Spleen (tissue), 11 donors: ENCODE measurements around the gene ECD. TPM values are rescaled to one million over a fixed set of nuclear protein-coding genes. Genes with fewer than 3 reads are reported as not detected.
A peak's percentile ranks its signal among the peaks of the same experiment; 100 is the strongest.

Experiments
- DNase-seq: peaks from one replicate; pipeline ENCODE4 v3.0.0-alpha.2; 2020
- H3K27ac ChIP-seq, 8 donors: fragments of 200-600 bp; sonication (generic) in 7 of 8; 1 replicate in 4 of 8; 2 replicates in 4 of 8; pipeline versions ENCODE4 v1.5.0 to v1.8.0; 2016 to 2021; ENCODE audit warnings: inconsistent platforms in 4 of 8, mild to moderate bottlenecking in 4 of 8, moderate library complexity in 1 of 8
- H3K27me3 ChIP-seq, 7 donors: fragments of 200-600 bp; sonication (generic) in 6 of 7; replicated peaks in 1 of 7; 1 replicate in 4 of 7; 2 replicates in 3 of 7; pipeline versions ENCODE4 v1.5.0 to v1.8.0; 2016 to 2021; ENCODE audit warnings: inconsistent platforms in 3 of 7, mild to moderate bottlenecking in 1 of 7
- H3K36me3 ChIP-seq, 6 donors: fragments of 200-600 bp; sonication (generic) in 5 of 6; 1 replicate in 4 of 6; 2 replicates in 2 of 6; pipeline versions ENCODE4 v1.5.0 to v1.8.0; 2016 to 2021; ENCODE audit warnings: inconsistent platforms in 2 of 6
- H3K4me1 ChIP-seq, 6 donors: fragments of 200-600 bp; sonication (generic) in 5 of 6; 1 replicate in 3 of 6; 2 replicates in 3 of 6; pipeline versions ENCODE4 v1.5.0 to v1.8.0; 2016 to 2021; ENCODE audit warnings: inconsistent platforms in 3 of 6
- H3K4me3 ChIP-seq, 8 donors: fragments of 200-600 bp; sonication (generic) in 7 of 8; 1 replicate in 4 of 8; 2 replicates in 4 of 8; pipeline versions ENCODE4 v1.5.0 to v1.8.0; 2016 to 2021; ENCODE audit warnings: inconsistent platforms in 4 of 8, mild to moderate bottlenecking in 4 of 8, moderate library complexity in 2 of 8
- H3K9me3 ChIP-seq, 8 donors: fragments of 200-600 bp; sonication (generic) in 7 of 8; 1 replicate in 4 of 8; 2 replicates in 4 of 8; pipeline versions ENCODE4 v1.5.0 to v1.8.0; 2016 to 2021; ENCODE audit warnings: inconsistent platforms in 4 of 8
- POLR2A ChIP-seq, 3 donors: fragments of 450-650 bp; IDR thresholded peaks; one replicate each; pipeline ENCODE4 v1.5.1; 2017; ENCODE audit warnings: antibody characterized with exemption in 3 of 3, mild to moderate bottlenecking in 1 of 3
- POLR2AphosphoS5 ChIP-seq, 3 donors: sonication (generic); formaldehyde crosslinking; IDR thresholded peaks; one replicate each; pipeline ENCODE4 v1.5.1; 2017; ENCODE audit warnings: antibody characterized with exemption in 3 of 3
- WGBS, 5 donors: extraction: QIAGEN DNeasy Blood & Tissue Kit in 3 of 5; methylation state at CpG; one replicate each; pipeline versions ENCODE4 v1.1.5 to v1.1.7; 2013 to 2018; 5-methylcytosine and 5-hydroxymethylcytosine counted together
- intact Hi-C: fragments of 100-400 bp; cut with DNase I; formaldehyde crosslinking; loops from one replicate; pipeline ENCODE4 v1.15.0; 2023; ENCODE audit warnings: low total_unique reads
- polyA plus RNA-seq, 3 donors: library from polyadenylated mRNA; stranded (reverse); fragments of 200-250 nt; gene quantifications; one replicate each; pipeline ENCODE4 v1.2.1, GENCODE V29; 2013
- total RNA-seq, 7 donors: library from RNA; depleted of rRNA in 3 of 7; stranded (reverse); fragments of >200 nt in 3 of 7; fragmentation: NEBNext Ultra II Directional in 4 of 7; extraction: Animal tissue kit (Norgen Biotek cat#: 25700) in 4 of 7; gene quantifications; one replicate each; pipeline versions ENCODE4 v1.1.0 to v1.2.1, GENCODE V29; 2016 to 2021
- TF ChIP-seq, protein P1 (sequence below), 11 experiments: fragments of 200-600 bp in 7 of 11; fragments of 450-650 bp in 4 of 11; sonication (generic) in 4 of 11; IDR thresholded peaks in 8 of 11; conservative IDR thresholded peaks in 3 of 11; 1 replicate in 7 of 11; 2 replicates in 4 of 11; pipeline versions ENCODE4 v1.4.0 to v1.8.0; 2016 to 2021; ENCODE audit warnings: antibody characterized with exemption in 11 of 11, inconsistent platforms in 4 of 11, mild to moderate bottlenecking in 1 of 11
- donor health status: healthy with polysubstance abuse.
- donor health status: DM: no; HTN: no; CAD: no; lungs with moderate emphysema.
- donor health status: DM: no; HTN: no; CAD: no.
- donor health status: Bipolar disorder and iron deficiency.
- donor health status: healthy.
- donor health status: DM: no; HTN: no; CAD: no.
- donor health status: DM: yes; HTN: yes; CAD: no.

The ECD gene
- total and polyA plus RNA-seq, 10 donors, result 7.3 to 37.8 (median 28.1) TPM

DNA sequence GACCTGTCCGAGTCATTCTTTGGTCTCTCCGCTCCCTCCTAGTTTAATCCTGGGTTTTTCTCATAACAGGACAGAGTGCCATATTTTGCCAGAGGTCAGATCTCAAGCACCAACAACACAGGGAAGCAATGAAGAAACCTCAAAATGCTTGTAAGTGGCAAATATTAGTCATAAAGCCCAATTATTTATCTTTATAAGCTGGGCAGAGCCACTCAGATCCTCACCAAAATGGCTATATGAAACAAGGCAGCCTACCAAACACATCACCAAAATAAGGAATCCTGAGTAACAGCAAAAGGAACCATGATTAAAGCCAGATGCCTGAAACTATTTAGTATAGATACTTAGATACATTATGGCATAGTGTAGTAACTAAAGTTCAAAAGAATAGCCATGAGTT, 4.7 kb downstream of the ECD start:
- TF ChIP-seq POLR2A (IDR thresholded peaks at IDR 0.05) (no peak), POLR2AphosphoS5 (IDR thresholded peaks at IDR 0.05) (no peak)
- TF ChIP-seq, protein P1, sequence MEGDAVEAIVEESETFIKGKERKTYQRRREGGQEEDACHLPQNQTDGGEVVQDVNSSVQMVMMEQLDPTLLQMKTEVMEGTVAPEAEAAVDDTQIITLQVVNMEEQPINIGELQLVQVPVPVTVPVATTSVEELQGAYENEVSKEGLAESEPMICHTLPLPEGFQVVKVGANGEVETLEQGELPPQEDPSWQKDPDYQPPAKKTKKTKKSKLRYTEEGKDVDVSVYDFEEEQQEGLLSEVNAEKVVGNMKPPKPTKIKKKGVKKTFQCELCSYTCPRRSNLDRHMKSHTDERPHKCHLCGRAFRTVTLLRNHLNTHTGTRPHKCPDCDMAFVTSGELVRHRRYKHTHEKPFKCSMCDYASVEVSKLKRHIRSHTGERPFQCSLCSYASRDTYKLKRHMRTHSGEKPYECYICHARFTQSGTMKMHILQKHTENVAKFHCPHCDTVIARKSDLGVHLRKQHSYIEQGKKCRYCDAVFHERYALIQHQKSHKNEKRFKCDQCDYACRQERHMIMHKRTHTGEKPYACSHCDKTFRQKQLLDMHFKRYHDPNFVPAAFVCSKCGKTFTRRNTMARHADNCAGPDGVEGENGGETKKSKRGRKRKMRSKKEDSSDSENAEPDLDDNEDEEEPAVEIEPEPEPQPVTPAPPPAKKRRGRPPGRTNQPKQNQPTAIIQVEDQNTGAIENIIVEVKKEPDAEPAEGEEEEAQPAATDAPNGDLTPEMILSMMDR (IDR thresholded peaks at IDR 0.05 in 8 of 11, conservative IDR thresholded peaks at IDR 0.05 in 3 of 11), result no peak
- Histone ChIP-seq H3K27me3 (no peaks in the 10 kb centered on the region), H3K4me1 (peaks cover 37 to 83% (median 68%) of the 10 kb centered on the region in 6 donors), H3K4me3 (no peak overlapping the region), H3K36me3 (peaks cover 0 to 73% (median 19%) of the 10 kb centered on the region in 6 donors), H3K9me3 (no peaks in the 10 kb centered on the region), H3K27ac (no peak overlapping the region)
- WGBS, 5 donors, result 87 to 100% (median 96%) methylated on average over 2 of the region's 2 CpGs
- intact Hi-C loops, result no loop called here
- no peak for DNase-seq

DNA sequence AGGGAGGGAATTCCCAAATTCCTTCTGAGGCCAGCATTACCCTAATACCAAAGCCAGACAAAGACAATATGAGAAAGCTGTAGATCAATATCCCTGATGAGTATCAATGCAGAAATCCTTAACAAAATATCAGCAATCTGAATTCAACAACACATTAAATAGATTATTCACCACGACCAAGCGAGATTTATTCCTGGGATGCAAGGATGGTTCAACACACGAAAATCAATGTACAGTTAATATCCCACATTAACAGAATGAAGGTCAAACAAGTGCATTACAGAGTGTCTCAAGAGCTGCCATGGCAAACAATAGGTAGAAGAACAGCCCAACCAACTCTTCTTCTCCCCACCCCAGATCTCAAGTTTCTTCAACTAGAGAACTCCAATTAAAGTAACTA, 6.1 kb downstream of the ECD start:
- TF ChIP-seq POLR2AphosphoS5 (IDR thresholded peaks at IDR 0.05), result no peak
- TF ChIP-seq POLR2A (IDR thresholded peaks at IDR 0.05), result no peak
- TF ChIP-seq, protein P1 (IDR thresholded peaks at IDR 0.05 in 8 of 11, conservative IDR thresholded peaks at IDR 0.05 in 3 of 11), result no peak
- Histone ChIP-seq H3K27me3 (no peaks in the 10 kb centered on the region), H3K27ac (no peak overlapping the region), H3K36me3 (peaks cover 3 to 87% (median 32%) of the 10 kb centered on the region in 6 donors), H3K9me3 (no peaks in the 10 kb centered on the region), H3K4me1 (peaks cover 32 to 75% (median 59%) of the 10 kb centered on the region in 6 donors), H3K4me3 (no peak overlapping the region)
- 92 to 97% (median 94%) methylated on average over 3 of the region's 3 CpGs for WGBS, 5 donors
- intact Hi-C loops, result no loop called here
- no peak for DNase-seq

DNA sequence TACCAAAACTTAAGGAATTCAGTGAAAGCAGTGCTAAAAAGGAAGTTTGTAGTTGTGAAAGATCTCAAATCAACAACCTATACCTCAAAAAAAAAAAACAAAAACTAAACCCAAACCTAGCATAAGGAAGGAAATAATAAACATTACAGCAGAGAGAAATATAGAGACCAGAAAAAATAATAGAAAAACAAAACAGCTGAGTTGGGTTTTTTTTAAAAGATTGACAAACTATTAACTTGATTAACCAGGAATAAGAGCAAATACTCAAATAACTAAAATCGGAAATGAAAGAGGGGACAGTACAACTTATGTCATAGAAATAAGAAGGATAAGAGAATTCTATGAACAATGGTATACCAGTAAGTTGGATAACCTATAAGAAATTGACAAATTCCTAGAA, 6.7 kb downstream of the ECD start:
- no peaks in the 10 kb centered on the region for H3K9me3 ChIP-seq
- WGBS, 5 donors, result 85 to 98% (median 93%) methylated on average over 1 of the region's 1 CpG
- no peaks in the 10 kb centered on the region for H3K27me3 ChIP-seq
- H3K36me3 ChIP-seq, result peaks cover 5 to 93% (median 38%) of the 10 kb centered on the region in 6 donors
- no peak overlapping the region for H3K27ac ChIP-seq
- no peak for DNase-seq
- H3K4me3 ChIP-seq, result no peak overlapping the region
- no peak for TF ChIP-seq POLR2A (IDR thresholded peaks at IDR 0.05)
- no peak for TF ChIP-seq POLR2AphosphoS5 (IDR thresholded peaks at IDR 0.05)
- TF ChIP-seq, protein P1 (IDR thresholded peaks at IDR 0.05 in 8 of 11, conservative IDR thresholded peaks at IDR 0.05 in 3 of 11), result no peak
- peaks cover 26 to 69% (median 53%) of the 10 kb centered on the region in 6 donors for H3K4me1 ChIP-seq
- intact Hi-C loops, result no loop called here

DNA sequence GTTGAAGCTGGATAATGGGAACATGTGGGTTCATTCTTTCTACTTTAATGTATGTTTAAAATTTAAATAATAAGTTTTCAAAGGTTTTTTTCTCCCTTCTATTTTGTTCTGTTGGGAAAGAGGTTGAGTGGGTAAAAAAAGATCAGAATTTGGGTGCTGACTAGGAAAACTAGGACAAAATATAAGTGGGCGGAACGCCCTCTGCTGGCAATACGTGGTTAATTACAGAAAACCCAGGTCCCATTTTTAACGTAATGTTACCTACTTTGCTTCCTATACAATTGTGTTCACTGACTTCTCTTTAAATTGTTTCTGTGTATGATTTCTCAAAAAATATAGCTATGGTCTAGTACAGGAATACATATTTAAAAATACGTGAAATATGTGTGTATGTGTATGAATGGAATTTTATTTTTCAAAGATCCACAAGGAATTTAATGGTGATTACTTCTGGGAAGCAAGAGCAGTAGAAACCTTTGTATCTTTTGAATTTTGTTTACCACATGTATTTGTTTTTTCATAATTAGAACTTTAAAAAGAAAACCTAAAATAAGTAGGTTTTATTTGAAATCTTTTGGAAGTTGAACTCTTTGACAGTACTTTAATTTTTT, 8.7 kb downstream of the ECD start:
- TF ChIP-seq, protein P1 (IDR thresholded peaks at IDR 0.05 in 8 of 11, conservative IDR thresholded peaks at IDR 0.05 in 3 of 11), result peak; percentile 46 to 86 (median 74)
- TF ChIP-seq POLR2AphosphoS5 (IDR thresholded peaks at IDR 0.05), result no peak
- TF ChIP-seq POLR2A (IDR thresholded peaks at IDR 0.05), result no peak
- Histone ChIP-seq H3K9me3 (no peaks in the 10 kb centered on the region), H3K27me3 (no peaks in the 10 kb centered on the region), H3K4me1 (peaks cover 11 to 49% (median 35%) of the 10 kb centered on the region in 6 donors), H3K4me3 (no peak overlapping the region), H3K36me3 (peaks cover 7 to 95% (median 56%) of the 10 kb centered on the region in 6 donors), H3K27ac (peak overlapping the region in 1 of 8 donors; percentile 8)
- intact Hi-C loops, result no loop called here
- no peak for DNase-seq
- WGBS, 5 donors, result 5 to 11% (median 7%) methylated on average over 5 of the region's 5 CpGs
